HG03196 (cell line): Measurements from ENCODE around the gene WDR44.
A peak's percentile ranks its signal among the peaks of the same experiment; 100 is the strongest.
"Not testable (repeated sequence)": the region's sequence is repeated elsewhere in the genome, so short reads cannot be mapped to it uniquely, and the experiment has no call there.

Source experiments
- ATAC-seq: cut with Tn5 transposase; IDR thresholded peaks from one replicate; pipeline ENCODE4 v1.9.1; 2021; ENCODE audit not compliant: unreplicated experiment

Gene WDR44

GRCh38 chrX:118360429-118361125 is 14.7 kb downstream of the WDR44 start:
- no peak for ATAC-seq

- no peak for ATAC-seq
These were observed 18.4 kb downstream of the WDR44 start for GRCh38 chrX:118364261-118364660.

GRCh38 chrX:118367338-118367737 is 21.4 kb downstream of the WDR44 start:
- no peak for ATAC-seq

GRCh38 chrX:118368398-118368797 is 22.5 kb downstream of the WDR44 start:
- no peak for ATAC-seq

- no peak for ATAC-seq
These were observed 25.2 kb downstream of the WDR44 start for GRCh38 chrX:118370921-118371624.

- no peak for ATAC-seq
These were observed 27.6 kb downstream of the WDR44 start for GRCh38 chrX:118373538-118373937.

- ATAC-seq = no peak
These were observed 37.2 kb downstream of the WDR44 start for GRCh38 chrX:118383120-118383519.

GRCh38 chrX:118392716-118393115 is 46.8 kb downstream of the WDR44 start:
- ATAC-seq = no peak

GRCh38 chrX:118396113-118396512 is 50.2 kb downstream of the WDR44 start:
- no peak for ATAC-seq

GRCh38 chrX:118418811-118419251 is 72.9 kb downstream of the WDR44 start:
- ATAC-seq = no peak

GRCh38 chrX:118420462-118420861 is 74.6 kb downstream of the WDR44 start:
- peak; percentile 80 for ATAC-seq

- peak; percentile 98 for ATAC-seq
These were observed 77.7 kb downstream of the WDR44 start for GRCh38 chrX:118423558-118423957.

- no peak for ATAC-seq
These were observed 86.9 kb downstream of the WDR44 start for GRCh38 chrX:118432799-118433198.

- ATAC-seq = no peak
These were observed 91.4 kb downstream of the WDR44 start for GRCh38 chrX:118437283-118437682.

GRCh38 chrX:118448273-118448783 is 102.4 kb downstream of the WDR44 start:
- no peak for ATAC-seq

GRCh38 chrX:118455013-118455412 is 109.1 kb downstream of the WDR44 start:
- no peak for ATAC-seq

- ATAC-seq = no peak
These were observed 113.6 kb downstream of the WDR44 start for GRCh38 chrX:118459494-118459893.

GRCh38 chrX:118464501-118464900 is 118.6 kb downstream of the WDR44 start:
- ATAC-seq = no peak

- no peak for ATAC-seq
These were observed 122.2 kb downstream of the WDR44 start for GRCh38 chrX:118468122-118468521.

GRCh38 chrX:118470721-118471347 is 124.9 kb downstream of the WDR44 start:
- ATAC-seq = not testable (repeated sequence)

GRCh38 chrX:118474586-118474985 is 128.7 kb downstream of the WDR44 start:
- ATAC-seq = no peak

GRCh38 chrX:118475903-118476302 is 130.0 kb downstream of the WDR44 start:
- ATAC-seq = no peak
